Activated CD8-positive, alpha-beta memory T cell treated with anti-CD3 and anti-CD28 coated beads for 48 hours (primary cell): ENCODE data around the gene SRPX.

ENCODE experiments used
- DNase-seq, 3 experiments: peaks; one replicate each; pipeline ENCODE4 v3.0.0-alpha.2; 2020; ENCODE audit warnings: low read depth in 2 of 3, low spot score in 2 of 3

Gene SRPX

GRCh38 chrX:38220415-38221390 is at the start of gene SRPX:
SRPX (minus strand) TSS chrX:38220871; CDS start chrX:38220792, 79 bp downstream.
- no peak for DNase-seq

GRCh38 chrX:38268011-38268410 is 47.3 kb upstream of the SRPX start:
- DNase-seq: no peak

- no peak for DNase-seq
These were observed 42.3 kb upstream of the SRPX start for GRCh38 chrX:38262715-38263620.

- DNase-seq: no peak
These were observed 39.6 kb upstream of the SRPX start for GRCh38 chrX:38260231-38260630.

GRCh38 chrX:38256019-38256418 is 35.3 kb upstream of the SRPX start:
- no peak for DNase-seq

GRCh38 chrX:38249965-38250364 is 29.3 kb upstream of the SRPX start:
- no peak for DNase-seq

- DNase-seq: no peak
These were observed 26.4 kb upstream of the SRPX start for GRCh38 chrX:38247051-38247450.

GRCh38 chrX:38240541-38240940 is 19.9 kb upstream of the SRPX start:
- no peak for DNase-seq

GRCh38 chrX:38236901-38237615 is 16.4 kb upstream of the SRPX start:
- no peak for DNase-seq

- no peak for DNase-seq
These were observed 13.4 kb upstream of the SRPX start for GRCh38 chrX:38233891-38234667.

- DNase-seq: no peak
These were observed 11.5 kb upstream of the SRPX start for GRCh38 chrX:38232079-38232686.

GRCh38 chrX:38225093-38225492 is 4.4 kb upstream of the SRPX start:
- DNase-seq: no peak

GRCh38 chrX:38224160-38224559 is 3.5 kb upstream of the SRPX start:
- no peak for DNase-seq

- DNase-seq: no peak
These were observed 789 bp upstream of the SRPX start for GRCh38 chrX:38221391-38221929.

- no peak for DNase-seq
These were observed 652 bp downstream of the SRPX start for GRCh38 chrX:38220024-38220414.

- DNase-seq: no peak
These were observed 4.0 kb downstream of the SRPX start for GRCh38 chrX:38216642-38217041.

- DNase-seq: no peak
These were observed 5.8 kb downstream of the SRPX start for GRCh38 chrX:38214551-38215531.

- no peak for DNase-seq
These were observed 6.6 kb downstream of the SRPX start for GRCh38 chrX:38214044-38214443.
